Prostate gland (tissue), 2 donors: ENCODE data around the gene BLZF1.

Experiments used
- POLR2A ChIP-seq: fragments of 450-650 bp; IDR thresholded peaks from one replicate; pipeline ENCODE4 v1.6.1; 2016; ENCODE audit warnings: antibody characterized with exemption, mild to moderate bottlenecking
- POLR2AphosphoS5 ChIP-seq: sonication (generic); formaldehyde crosslinking; IDR thresholded peaks from one replicate; pipeline ENCODE4 v1.6.1; 2017; ENCODE audit warnings: antibody characterized with exemption
- TF ChIP-seq, protein P1 (sequence below), 4 experiments: fragments of 200-600 bp in 2 of 4; fragments of 450-650 bp in 2 of 4; sonication (generic) in 2 of 4; IDR thresholded peaks; 1 replicate in 3 of 4; 2 replicates in 1 of 4; pipeline ENCODE4 v1.5.1; 2016 to 2019; ENCODE audit warnings: antibody characterized with exemption in 4 of 4, mild to moderate bottlenecking in 2 of 4, moderate library complexity in 2 of 4

DNA sequence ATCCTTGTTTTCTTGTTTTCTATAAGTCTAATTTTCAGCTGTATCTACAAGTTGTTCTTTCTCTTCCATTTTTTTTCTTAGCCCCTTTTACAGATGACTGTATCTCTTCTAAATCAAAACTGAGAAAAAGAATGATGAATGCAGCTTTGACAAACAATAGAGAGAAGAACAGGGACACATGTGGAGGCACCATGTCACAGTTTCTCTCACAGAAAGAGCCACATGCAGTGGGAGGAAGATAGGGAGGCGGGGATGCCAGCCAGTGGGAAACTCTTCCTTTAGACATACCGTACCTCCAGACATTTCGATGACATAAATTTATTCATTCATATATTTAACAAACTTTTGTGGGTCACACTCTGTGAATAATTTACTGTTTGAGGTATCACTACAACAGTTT, 45.9 kb upstream of the BLZF1 start:
- TF ChIP-seq, protein P1, sequence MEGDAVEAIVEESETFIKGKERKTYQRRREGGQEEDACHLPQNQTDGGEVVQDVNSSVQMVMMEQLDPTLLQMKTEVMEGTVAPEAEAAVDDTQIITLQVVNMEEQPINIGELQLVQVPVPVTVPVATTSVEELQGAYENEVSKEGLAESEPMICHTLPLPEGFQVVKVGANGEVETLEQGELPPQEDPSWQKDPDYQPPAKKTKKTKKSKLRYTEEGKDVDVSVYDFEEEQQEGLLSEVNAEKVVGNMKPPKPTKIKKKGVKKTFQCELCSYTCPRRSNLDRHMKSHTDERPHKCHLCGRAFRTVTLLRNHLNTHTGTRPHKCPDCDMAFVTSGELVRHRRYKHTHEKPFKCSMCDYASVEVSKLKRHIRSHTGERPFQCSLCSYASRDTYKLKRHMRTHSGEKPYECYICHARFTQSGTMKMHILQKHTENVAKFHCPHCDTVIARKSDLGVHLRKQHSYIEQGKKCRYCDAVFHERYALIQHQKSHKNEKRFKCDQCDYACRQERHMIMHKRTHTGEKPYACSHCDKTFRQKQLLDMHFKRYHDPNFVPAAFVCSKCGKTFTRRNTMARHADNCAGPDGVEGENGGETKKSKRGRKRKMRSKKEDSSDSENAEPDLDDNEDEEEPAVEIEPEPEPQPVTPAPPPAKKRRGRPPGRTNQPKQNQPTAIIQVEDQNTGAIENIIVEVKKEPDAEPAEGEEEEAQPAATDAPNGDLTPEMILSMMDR (IDR thresholded peaks at IDR 0.05): no peak
- no peak for TF ChIP-seq POLR2A
- no peak for TF ChIP-seq POLR2AphosphoS5
